ENCODE results near the gene BSND.
"Not testable (repeated sequence)": the region's sequence is repeated elsewhere in the genome, so short reads cannot be mapped to it uniquely, and the experiment has no call there.

Gene BSND

GRCh38 chr1:55024163-55024562, 25.4 kb downstream of the BSND start:
- DNase-seq = not testable (repeated sequence)

- not testable (repeated sequence) for DNase-seq
These were observed 27.9 kb downstream of the BSND start for GRCh38 chr1:55026682-55027081.

- not testable (repeated sequence) for DNase-seq
These were observed 32.4 kb downstream of the BSND start for GRCh38 chr1:55031098-55031497.

GRCh38 chr1:55033265-55033614, 34.5 kb downstream of the BSND start:
- no peak for DNase-seq

GRCh38 chr1:55034476-55035133, 35.9 kb downstream of the BSND start:
- no peak for DNase-seq

- no peak for DNase-seq
These were observed 37.2 kb downstream of the BSND start for GRCh38 chr1:55035904-55036303.

- DNase-seq = no peak
These were observed 39.2 kb downstream of the BSND start for GRCh38 chr1:55037733-55038551.

- DNase-seq = no peak
These were observed 39.8 kb downstream of the BSND start for GRCh38 chr1:55038552-55038838.

- DNase-seq = no peak
These were observed 40.2 kb downstream of the BSND start for GRCh38 chr1:55038974-55039341.

- DNase-seq = peak; percentile 52
These were observed 40.8 kb downstream of the BSND start, which contains the start of gene PCSK9 for GRCh38 chr1:55039342-55040082. PCSK9 (plus strand) TSS chr1:55039548; CDS start chr1:55039838, 290 bp downstream.

- no peak for DNase-seq
These were observed 41.6 kb downstream of the BSND start for GRCh38 chr1:55040083-55040932.

- no peak for DNase-seq
These were observed 42.3 kb downstream of the BSND start for GRCh38 chr1:55040933-55041494.

GRCh38 chr1:55041613-55042012, 42.9 kb downstream of the BSND start:
- DNase-seq = no peak

- no peak for DNase-seq
These were observed 44.3 kb downstream of the BSND start for GRCh38 chr1:55043011-55043410.

- no peak for DNase-seq
These were observed 45.0 kb downstream of the BSND start for GRCh38 chr1:55043726-55044125.

- DNase-seq = no peak
These were observed 46.1 kb downstream of the BSND start for GRCh38 chr1:55044617-55045397.

- DNase-seq = no peak
These were observed 46.7 kb downstream of the BSND start for GRCh38 chr1:55045430-55045829.

- DNase-seq = no peak
These were observed 48.1 kb downstream of the BSND start for GRCh38 chr1:55046871-55047270.

GRCh38 chr1:55047611-55048010, 48.9 kb downstream of the BSND start:
- DNase-seq = no peak

- no peak for DNase-seq
These were observed 49.9 kb downstream of the BSND start for GRCh38 chr1:55048453-55049270.
